GM12878 (cell line): ENCODE measurements around the gene CD209. TPM values are rescaled to one million over a fixed set of nuclear protein-coding genes. Genes with fewer than 3 reads are reported as not detected.

Experiments
- BCLAF1 ChIP-seq: fragments of 450-650 bp; IDR thresholded peaks from 2 replicates; pipeline ENCODE4 v1.6.1; 2017; ENCODE audit warnings: antibody characterized with exemption, mild to moderate bottlenecking, moderate library complexity
- BRCA1 ChIP-seq: IDR thresholded peaks from 2 replicates; pipeline ENCODE4 v1.6.1; 2011; ENCODE audit warnings: low read depth, low read length, improper control_type of control experiment
- CREB1 ChIP-seq: IDR thresholded peaks from 2 replicates; pipeline ENCODE4 v1.6.1; 2012; ENCODE audit warnings: low read depth, mild to moderate bottlenecking, inconsistent platforms
- CREM ChIP-seq: IDR thresholded peaks from 2 replicates; pipeline ENCODE4 v1.6.1; 2014; ENCODE audit warnings: antibody characterized with exemption, low read depth
- FOXK2 ChIP-seq: fragments of 450-650 bp; IDR thresholded peaks from 2 replicates; pipeline ENCODE4 v1.6.1; 2017; ENCODE audit warnings: mild to moderate bottlenecking, moderate library complexity
- HDAC6 ChIP-seq: fragments of 200-600 bp; sonication (generic); IDR thresholded peaks from one replicate; pipeline ENCODE4 v1.8.0; 2017; ENCODE audit warnings: antibody characterized with exemption; ENCODE audit not compliant: unreplicated experiment
- NFYB ChIP-seq: IDR thresholded peaks from 2 replicates; pipeline ENCODE4 v1.6.1; 2011; ENCODE audit warnings: low read depth, mild to moderate bottlenecking, low read length, improper control_type of control experiment, moderate library complexity; ENCODE audit not compliant: insufficient read depth
- PBX3 ChIP-seq: IDR thresholded peaks from 2 replicates; pipeline ENCODE4 v1.6.1; 2011; ENCODE audit warnings: mild to moderate bottlenecking, low read depth, low read length, moderate library complexity; ENCODE audit not compliant: insufficient replicate concordance
- POLR2AphosphoS2 ChIP-seq: IDR thresholded peaks from 2 replicates; pipeline ENCODE4 v1.6.1; 2011; ENCODE audit warnings: low read depth, mild to moderate bottlenecking, low read length, improper control_type of control experiment, moderate library complexity
- RAD21 ChIP-seq: IDR thresholded peaks from 2 replicates; pipeline ENCODE4 v1.6.1; 2011; ENCODE audit warnings: mild to moderate bottlenecking, low read depth, low read length, moderate library complexity; ENCODE audit not compliant: insufficient read depth
- RB1 ChIP-seq: fragments of 450-650 bp; formaldehyde crosslinking; IDR thresholded peaks from 2 replicates; pipeline ENCODE4 v1.6.1; 2017; ENCODE audit warnings: mild to moderate bottlenecking, borderline replicate concordance
- RBBP5 ChIP-seq: fragments of 200-600 bp; sonication (generic); conservative IDR thresholded peaks from 2 replicates; pipeline ENCODE4 v1.6.1; 2016
- RELA ChIP-seq: fragments of 450-650 bp; IDR thresholded peaks from 2 replicates; pipeline ENCODE4 v1.8.0; 2014; ENCODE audit warnings: borderline replicate concordance; ENCODE audit not compliant: partially characterized antibody
- REST ChIP-seq: IDR thresholded peaks from 2 replicates; pipeline ENCODE4 v1.6.1; 2012; ENCODE audit warnings: mild to moderate bottlenecking, low read depth, low read length
- RUNX3 ChIP-seq: IDR thresholded peaks from 2 replicates; pipeline ENCODE4 v1.6.1; 2012; ENCODE audit warnings: low read length, inconsistent platforms
- SPI1 ChIP-seq: IDR thresholded peaks from 2 replicates; pipeline ENCODE4 v1.6.1; 2011; ENCODE audit warnings: low read depth, mild to moderate bottlenecking, low read length, moderate library complexity, borderline replicate concordance; ENCODE audit not compliant: insufficient read depth
- SRF ChIP-seq, 2 experiments: IDR thresholded peaks; 2 replicates each; pipeline ENCODE4 v1.6.1; 2011; ENCODE audit warnings: low read depth in 2 of 2, low read length in 2 of 2, mild to moderate bottlenecking in 1 of 2, moderate library complexity in 1 of 2
- STAT3 ChIP-seq: IDR thresholded peaks from 2 replicates; pipeline ENCODE4 v1.6.1; 2011; ENCODE audit warnings: low read depth, low read length, improper control_type of control experiment
- SUPT20H ChIP-seq: IDR thresholded peaks from 2 replicates; pipeline ENCODE4 v1.6.1; 2011; ENCODE audit warnings: low read depth, mild to moderate bottlenecking, low read length, moderate library complexity, borderline replicate concordance; ENCODE audit not compliant: control insufficient read depth
- TCF12 ChIP-seq: IDR thresholded peaks from 2 replicates; pipeline ENCODE4 v1.6.1; 2011; ENCODE audit warnings: low read depth, mild to moderate bottlenecking, low read length
- TCF3 ChIP-seq: IDR thresholded peaks from 2 replicates; pipeline ENCODE4 v1.6.1; 2012; ENCODE audit warnings: low read depth, mild to moderate bottlenecking, low read length, borderline replicate concordance; ENCODE audit not compliant: insufficient read depth
- YY1 ChIP-seq: IDR thresholded peaks from 2 replicates; pipeline ENCODE4 v1.6.1; 2011; ENCODE audit warnings: low read depth, mild to moderate bottlenecking, low read length
- ZNF622 ChIP-seq: fragments of 450-650 bp; IDR thresholded peaks from 2 replicates; pipeline ENCODE4 v1.6.1; 2017; ENCODE audit warnings: mild to moderate bottlenecking, inconsistent platforms
- polyA plus RNA-seq, 11 experiments: library from polyadenylated mRNA; depleted of rRNA in 4 of 11; unstranded in 6 of 11; stranded (reverse) in 5 of 11; fragments of >200 nt; fragmentation: Nextera tagmentation in 4 of 11; fragmentation: Illumina TruSeq in 1 of 11; extraction: Ambion mirVana in 4 of 11; extraction: Trizol in 1 of 11; gene quantifications; 1 replicate in 1 of 11; 2 replicates in 10 of 11; pipeline versions ENCODE4 v1.2.1 to v1.2.3, GENCODE V29; 2011 to 2016; ENCODE audit warnings: inconsistent platforms in 2 of 11, missing spikeins in 2 of 11, low read depth in 1 of 11
- total RNA-seq, 4 experiments: library from RNA; depleted of rRNA in 3 of 4; stranded (reverse); fragments of >200 nt in 3 of 4; fragmentation: Illumina TruSeq in 1 of 4; extraction: Trizol in 1 of 4; gene quantifications; 2 replicates each; pipeline versions ENCODE4 v1.2.1 to v1.2.3, GENCODE V29; 2013 to 2021

The CD209 gene
- total and polyA plus RNA-seq, 10 of the 15 experiments (the other 5 are each of a cell fraction or from before 2014, with no cell fraction given) = 0.04 to 0.21 (median 0.10) TPM; not detected in 3

GRCh38 chr19:7701654-7702457 lies 45.5 kb downstream of the CD209 start, which contains the start of gene FCER2 (continued):
- TF ChIP-seq CREM (peak; percentile 50), RAD21 (0 out of 2 replicates have a peak, but pooled peaks have one; percentile 20), ZNF622 (no peak), CREB1 (peak; percentile 51), YY1 (peak; percentile 93), NFYB (no peak), FOXK2 (no peak), RUNX3 (peak; percentile 85), PBX3 (peak; percentile 20), BRCA1 (no peak), SRF (IDR thresholded peaks at IDR 0.05; ENCODE audit: low read depth in 2 of 2, low read length in 2 of 2) (peak; percentile 92 to 97), RELA (peak; percentile 20), SPI1 (peak; percentile 97), BCLAF1 (no peak), REST (no peak), RB1 (0 out of 2 replicates have a peak, but pooled peaks have one; percentile 50), SUPT20H (no peak), TCF3 (peak; percentile 97), TCF12 (peak; percentile 99), POLR2AphosphoS2 (peak; percentile 39; the same call in 1 of the 2 replicates), STAT3 (no peak), HDAC6 (no peak), RBBP5 (no peak)
